ENCODE results near the gene NFILZ.

The NFILZ gene

DNA sequence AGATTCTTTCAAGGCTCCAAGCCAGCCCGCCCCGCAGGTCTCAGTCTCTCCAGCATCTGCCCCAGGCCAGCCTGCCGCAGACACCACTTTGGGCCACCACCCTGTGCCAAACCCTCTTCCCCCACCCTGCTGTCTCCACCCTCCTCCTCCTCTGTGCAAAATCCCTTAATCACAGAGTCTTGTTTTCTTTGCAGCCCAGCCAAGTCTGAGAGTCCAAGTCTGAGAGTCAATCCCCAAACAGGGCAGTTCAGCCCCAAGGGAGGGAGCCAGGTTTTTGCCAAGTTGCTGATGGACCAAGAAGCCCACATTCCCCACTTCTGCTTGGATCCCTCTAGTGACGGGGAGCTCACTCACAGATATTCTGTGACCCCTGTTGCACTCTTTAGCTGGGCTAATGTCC, 23.0 kb upstream of the NFILZ start:
- Histone ChIP-seq H3K9ac (ENCODE audit: low read length) (no peak overlapping the region), H3F3A (ENCODE audit: insufficient read depth) (no peaks in the 10 kb centered on the region), H4K20me1 (ENCODE audit: low read depth, low read length) (no peaks in the 10 kb centered on the region), H2AFZ (ENCODE audit: low read depth, low read length, severe bottlenecking) (no peak overlapping the region), H3K4me2 (ENCODE audit: low read depth, low read length, poor library complexity, severe bottlenecking) (no peak overlapping the region), H3K27ac (ENCODE audit: low read depth, low read length) (no peak overlapping the region), H3K9me3 (ENCODE audit: insufficient read depth, low read length) (no peaks in the 10 kb centered on the region), H3K27me3 (ENCODE audit: low read length) (no peaks in the 10 kb centered on the region), H3K79me2 (ENCODE audit: insufficient read depth, low read length) (no peaks in the 10 kb centered on the region), H3K4me3 (ENCODE audit: insufficient read depth, low read length, poor library complexity, severe bottlenecking) (no peak overlapping the region), H3K9me2 (replicated peaks; ENCODE audit: insufficient read depth, low read length) (no peaks in the 10 kb centered on the region), H3K36me3 (ENCODE audit: low read length) (no peaks in the 10 kb centered on the region)
- TF ChIP-seq EZH2phosphoT487 (conservative IDR thresholded peaks at IDR 0.05; ENCODE audit: low read length), result no peak
- TF ChIP-seq, protein P1, sequence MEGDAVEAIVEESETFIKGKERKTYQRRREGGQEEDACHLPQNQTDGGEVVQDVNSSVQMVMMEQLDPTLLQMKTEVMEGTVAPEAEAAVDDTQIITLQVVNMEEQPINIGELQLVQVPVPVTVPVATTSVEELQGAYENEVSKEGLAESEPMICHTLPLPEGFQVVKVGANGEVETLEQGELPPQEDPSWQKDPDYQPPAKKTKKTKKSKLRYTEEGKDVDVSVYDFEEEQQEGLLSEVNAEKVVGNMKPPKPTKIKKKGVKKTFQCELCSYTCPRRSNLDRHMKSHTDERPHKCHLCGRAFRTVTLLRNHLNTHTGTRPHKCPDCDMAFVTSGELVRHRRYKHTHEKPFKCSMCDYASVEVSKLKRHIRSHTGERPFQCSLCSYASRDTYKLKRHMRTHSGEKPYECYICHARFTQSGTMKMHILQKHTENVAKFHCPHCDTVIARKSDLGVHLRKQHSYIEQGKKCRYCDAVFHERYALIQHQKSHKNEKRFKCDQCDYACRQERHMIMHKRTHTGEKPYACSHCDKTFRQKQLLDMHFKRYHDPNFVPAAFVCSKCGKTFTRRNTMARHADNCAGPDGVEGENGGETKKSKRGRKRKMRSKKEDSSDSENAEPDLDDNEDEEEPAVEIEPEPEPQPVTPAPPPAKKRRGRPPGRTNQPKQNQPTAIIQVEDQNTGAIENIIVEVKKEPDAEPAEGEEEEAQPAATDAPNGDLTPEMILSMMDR (IDR thresholded peaks at IDR 0.05; ENCODE audit: insufficient read depth, low read length, poor library complexity, severe bottlenecking), result no peak

GRCh38 chr19:8608941-8609278, 21.5 kb upstream of the NFILZ start:
- Histone ChIP-seq H3K36me3 (ENCODE audit: low read length) (no peaks in the 10 kb centered on the region), H4K20me1 (ENCODE audit: low read depth, low read length) (no peaks in the 10 kb centered on the region), H2AFZ (ENCODE audit: low read depth, low read length, severe bottlenecking) (no peak overlapping the region), H3F3A (ENCODE audit: insufficient read depth) (no peaks in the 10 kb centered on the region), H3K4me3 (ENCODE audit: insufficient read depth, low read length, poor library complexity, severe bottlenecking) (no peak overlapping the region), H3K9me2 (replicated peaks; ENCODE audit: insufficient read depth, low read length) (no peaks in the 10 kb centered on the region), H3K79me2 (ENCODE audit: insufficient read depth, low read length) (no peaks in the 10 kb centered on the region), H3K4me2 (ENCODE audit: low read depth, low read length, poor library complexity, severe bottlenecking) (no peak overlapping the region), H3K27ac (ENCODE audit: low read depth, low read length) (no peak overlapping the region), H3K27me3 (ENCODE audit: low read length) (no peaks in the 10 kb centered on the region), H3K9me3 (ENCODE audit: insufficient read depth, low read length) (no peaks in the 10 kb centered on the region), H3K9ac (ENCODE audit: low read length) (no peak overlapping the region)
- no peak for TF ChIP-seq EZH2phosphoT487 (conservative IDR thresholded peaks at IDR 0.05; ENCODE audit: low read length)
- TF ChIP-seq, protein P1 (IDR thresholded peaks at IDR 0.05; ENCODE audit: insufficient read depth, low read length, poor library complexity, severe bottlenecking), result no peak

DNA sequence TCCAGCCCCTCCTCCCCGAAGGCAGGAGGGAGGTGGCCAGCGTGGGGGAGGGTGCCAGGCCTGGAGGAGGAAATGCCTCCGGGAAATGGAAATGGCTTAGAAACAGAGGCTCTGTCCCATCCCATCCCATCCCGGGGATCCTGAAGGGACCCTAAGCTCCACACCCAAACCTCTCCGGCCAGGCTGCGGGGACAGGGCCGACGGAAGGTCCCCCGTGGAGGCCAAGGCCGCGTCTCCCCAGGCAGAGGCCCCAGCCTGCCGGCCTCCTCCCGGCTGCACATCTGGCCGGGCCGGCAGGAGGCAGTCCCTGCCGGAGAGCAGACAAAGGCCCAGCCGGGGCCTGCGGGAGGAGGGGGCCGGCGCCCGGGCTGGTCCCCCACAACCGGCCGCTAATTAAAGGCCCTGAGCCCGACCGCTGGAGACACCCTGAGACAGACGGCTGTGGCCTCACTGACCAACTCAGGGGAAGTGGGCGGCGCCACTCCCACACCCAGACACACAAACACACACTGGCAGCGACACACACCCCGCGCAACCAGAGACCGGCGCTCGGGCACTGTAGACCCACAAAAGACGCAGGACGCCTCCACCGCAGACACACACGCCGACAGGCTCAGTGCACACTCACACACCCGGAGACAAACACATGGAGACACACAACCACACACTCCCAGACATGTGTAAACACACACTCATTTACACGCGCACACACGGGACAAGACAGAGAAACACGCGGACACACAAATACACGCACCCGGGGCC, 21.0 kb upstream of the NFILZ start:
- no peaks in the 10 kb centered on the region for H3F3A ChIP-seq (ENCODE audit: insufficient read depth)
- no peak for TF ChIP-seq EZH2phosphoT487 (conservative IDR thresholded peaks at IDR 0.05; ENCODE audit: low read length)
- TF ChIP-seq, protein P1 (IDR thresholded peaks at IDR 0.05; ENCODE audit: insufficient read depth, low read length, poor library complexity, severe bottlenecking), result no peak
- H3K79me2 ChIP-seq (ENCODE audit: insufficient read depth, low read length), result no peaks in the 10 kb centered on the region
- no peak overlapping the region for H3K27ac ChIP-seq (ENCODE audit: low read depth, low read length)
- no peaks in the 10 kb centered on the region for H3K9me2 ChIP-seq (replicated peaks; ENCODE audit: insufficient read depth, low read length)
- no peaks in the 10 kb centered on the region for H3K36me3 ChIP-seq (ENCODE audit: low read length)
- no peak overlapping the region for H3K9ac ChIP-seq (ENCODE audit: low read length)
- no peaks in the 10 kb centered on the region for H4K20me1 ChIP-seq (ENCODE audit: low read depth, low read length)
- H2AFZ ChIP-seq (ENCODE audit: low read depth, low read length, severe bottlenecking), result no peak overlapping the region
- no peak overlapping the region for H3K4me2 ChIP-seq (ENCODE audit: low read depth, low read length, poor library complexity, severe bottlenecking)
- H3K27me3 ChIP-seq (ENCODE audit: low read length), result no peaks in the 10 kb centered on the region
- H3K4me3 ChIP-seq (ENCODE audit: insufficient read depth, low read length, poor library complexity, severe bottlenecking), result no peak overlapping the region
- H3K9me3 ChIP-seq (ENCODE audit: insufficient read depth, low read length), result no peaks in the 10 kb centered on the region

All from SU-DHL-6 (cell line).